ENCODE results near the gene HYI.

- TF ChIP-seq CTCF (conservative IDR thresholded peaks at IDR 0.05 in 1 of 2, IDR thresholded peaks at IDR 0.05 in 1 of 2; ENCODE audit: low read depth in 1 of 2, low read length in 2 of 2) (no peak), EZH2 (IDR thresholded peaks at IDR 0.05; ENCODE audit: low read length, missing control alignments) (no peak)
These were observed at the start of gene HYI for GRCh38 chr1:43453442-43454269.
